ENCODE results near the gene SCTR.

The SCTR gene

GRCh38 chr2:119474371-119475224 is 49.7 kb downstream of the SCTR start:
- no peak for DNase-seq (ENCODE audit: low read depth in 2 of 2)

- no peak for DNase-seq (ENCODE audit: low read depth in 2 of 2)
Observed at GRCh38 chr2:119473621-119474370, 50.5 kb downstream of the SCTR start.

- no peak for DNase-seq (ENCODE audit: low read depth in 2 of 2)
Observed at GRCh38 chr2:119472749-119473148, 51.5 kb downstream of the SCTR start.

- no peak for DNase-seq (ENCODE audit: low read depth in 2 of 2)
Observed at GRCh38 chr2:119469661-119470297, 54.5 kb downstream of the SCTR start.

- no peak for DNase-seq (ENCODE audit: low read depth in 2 of 2)
Observed at GRCh38 chr2:119469131-119469530, 55.2 kb downstream of the SCTR start.

GRCh38 chr2:119468154-119468955 is 55.9 kb downstream of the SCTR start:
- no peak for DNase-seq (ENCODE audit: low read depth in 2 of 2)

GRCh38 chr2:119466373-119466772 is 57.9 kb downstream of the SCTR start:
- no peak for DNase-seq (ENCODE audit: low read depth in 2 of 2)

GRCh38 chr2:119465687-119466086 is 58.6 kb downstream of the SCTR start:
- no peak for DNase-seq (ENCODE audit: low read depth in 2 of 2)

- DNase-seq (ENCODE audit: low read depth in 2 of 2): no peak
Observed at GRCh38 chr2:119464981-119465380, 59.3 kb downstream of the SCTR start.

- DNase-seq (ENCODE audit: low read depth in 2 of 2): no peak
Observed at GRCh38 chr2:119463990-119464389, 60.3 kb downstream of the SCTR start.

- no peak for DNase-seq (ENCODE audit: low read depth in 2 of 2)
Observed at GRCh38 chr2:119463136-119463535, 61.1 kb downstream of the SCTR start.

GRCh38 chr2:119462574-119462973 is 61.7 kb downstream of the SCTR start:
- DNase-seq (ENCODE audit: low read depth in 2 of 2): no peak

- DNase-seq (ENCODE audit: low read depth in 2 of 2): no peak
Observed at GRCh38 chr2:119461811-119462210, 62.5 kb downstream of the SCTR start.

- no peak for DNase-seq (ENCODE audit: low read depth in 2 of 2)
Observed at GRCh38 chr2:119460076-119460475, 64.2 kb downstream of the SCTR start.

- DNase-seq (ENCODE audit: low read depth in 2 of 2): no peak
Observed at GRCh38 chr2:119455066-119455718, 69.1 kb downstream of the SCTR start.

GRCh38 chr2:119453972-119454593 is 70.2 kb downstream of the SCTR start:
- no peak for DNase-seq (ENCODE audit: low read depth in 2 of 2)

GRCh38 chr2:119451336-119452050 is 72.8 kb downstream of the SCTR start:
- no peak for DNase-seq (ENCODE audit: low read depth in 2 of 2)

GRCh38 chr2:119449521-119449920 is 74.8 kb downstream of the SCTR start:
- no peak for DNase-seq (ENCODE audit: low read depth in 2 of 2)

- no peak for DNase-seq (ENCODE audit: low read depth in 2 of 2)
Observed at GRCh38 chr2:119448427-119449141, 75.7 kb downstream of the SCTR start.

Measured in stimulated activated CD8-positive, alpha-beta memory T cell treated with anti-CD3 and anti-CD28 coated beads, Interleukin-15, amount 100 ng/mL, for 4 hours (primary cell).